HepG2 (cell line): Measurements from ENCODE around the gene VAMP2. TPM values are rescaled to one million over a fixed set of nuclear protein-coding genes. Genes with fewer than 3 reads are reported as not detected.

Experiments used
- ATAC-seq: fragments of 200-7000 bp; cut with Tn5 transposase; 3 replicates; pipeline ENCODE4 v1.9.1; 2020; ENCODE audit warnings: mild to moderate bottlenecking, moderate library complexity
- BruUV-seq: library from RNA; stranded (reverse); fragments of 400-500 nt; replicated peaks from 2 replicates; lab custom pipeline; 2021; lab: Mats Ljungman, UMichigan
- CTCF ChIA-PET: fragments of 300-600 bp; formaldehyde crosslinking; extraction: SDS; loops from one replicate; lab custom pipeline; 2021; ENCODE audit warnings: low total read pairs, inconsistent platforms, low intra/inter-chr PET ratio; lab: Yijun Ruan, JAX
- POLR2A ChIA-PET: fragments of 350-600 bp; sonication (Branson Sonifier 250); formaldehyde crosslinking; loops from one replicate; lab custom pipeline; 2020; ENCODE audit warnings: antibody characterized with exemption, inconsistent platforms; lab: Yijun Ruan, JAX
- DNase-seq: peaks from one replicate; pipeline ENCODE4 v3.0.0-alpha.2; 2015; ENCODE audit warnings: low spot score
- FAIRE-seq: peaks from 3 replicates; lab custom pipeline; 2011; peaks lifted over from hg19 to GRCh38; lab: Jason Lieb, UNC
- H2AFZ ChIP-seq: one replicate; pipeline ENCODE4 v1.6.1; 2011; ENCODE audit warnings: low read length, inconsistent platforms
- H3K27ac ChIP-seq: fragments of 300-600 bp; 3 replicates; pipeline ENCODE4 v1.8.0; 2011; ENCODE audit warnings: mixed run types, mild to moderate bottlenecking, mixed read lengths, low read length, inconsistent platforms; ENCODE audit not compliant: insufficient read depth; ENCODE audit errors: extremely low read length
- H3K27me3 ChIP-seq, 2 experiments: fragments of 200-600 bp in 1 of 2; 2 replicates in 1 of 2; 3 replicates in 1 of 2; pipeline versions ENCODE4 v1.6.0 to v1.8.0; 2011; ENCODE audit warnings: low read length in 2 of 2, mild to moderate bottlenecking in 2 of 2, moderate library complexity in 2 of 2, inconsistent platforms in 1 of 2; ENCODE audit not compliant: insufficient read depth in 2 of 2, control insufficient read depth in 1 of 2
- H3K36me3 ChIP-seq, 2 experiments: fragments of 200-600 bp in 1 of 2; replicated peaks in 1 of 2; 2 replicates in 1 of 2; 3 replicates in 1 of 2; pipeline versions ENCODE4 v1.5.1 to v1.8.0; 2011; ENCODE audit warnings: low read length in 2 of 2, inconsistent platforms in 1 of 2; ENCODE audit not compliant: insufficient read depth in 2 of 2, control insufficient read depth in 1 of 2
- H3K4me1 ChIP-seq: 2 replicates; pipeline ENCODE4 v1.5.1; 2012; ENCODE audit warnings: low read length, inconsistent platforms; ENCODE audit not compliant: insufficient read depth
- H3K4me2 ChIP-seq: 2 replicates; pipeline ENCODE4 v1.6.0; 2011; ENCODE audit warnings: low read depth, low read length, inconsistent platforms
- H3K4me3 ChIP-seq, 3 experiments: fragments of 200-600 bp in 1 of 3; sonication (generic), shearing (Covaris generic) in 1 of 3; replicated peaks in 1 of 3; 2 replicates each; pipeline ENCODE4 v1.5.1; 2011 to 2016; ENCODE audit warnings: low read length in 3 of 3, inconsistent platforms in 2 of 3, low read depth in 2 of 3, mild to moderate bottlenecking in 2 of 3, control low read depth in 1 of 3, mixed read lengths in 1 of 3; ENCODE audit not compliant: insufficient read depth in 1 of 3
- H3K79me2 ChIP-seq: one replicate; pipeline ENCODE4 v1.6.1; 2011; ENCODE audit warnings: low read length, inconsistent platforms; ENCODE audit not compliant: insufficient read depth
- H3K9ac ChIP-seq: 2 replicates; pipeline ENCODE4 v1.6.0; 2011; ENCODE audit warnings: mild to moderate bottlenecking, low read depth, low read length, inconsistent platforms; ENCODE audit not compliant: insufficient read depth
- H3K9me3 ChIP-seq: 2 replicates; pipeline ENCODE4 v1.5.1; 2012; ENCODE audit warnings: mild to moderate bottlenecking, low read length
- H4K20me1 ChIP-seq: 2 replicates; pipeline ENCODE4 v1.6.0; 2011; ENCODE audit warnings: inconsistent platforms, mild to moderate bottlenecking, low read length, moderate library complexity; ENCODE audit not compliant: insufficient read depth
- CCDC6 ChIP-seq: sonication (generic); formaldehyde crosslinking; IDR thresholded peaks from 2 replicates; pipeline ENCODE4 v1.8.1; 2022; ENCODE audit warnings: mild to moderate bottlenecking, missing genetic modification reagents, moderate library complexity
- ETV5 ChIP-seq: IDR thresholded peaks from 2 replicates; pipeline ENCODE4 v1.6.1; 2018; ENCODE audit warnings: missing biosample characterization, missing genetic modification reagents, inconsistent platforms, borderline replicate concordance
- JUND ChIP-seq: sonication (generic); formaldehyde crosslinking; IDR thresholded peaks from 2 replicates; pipeline ENCODE4 v1.8.0; 2022; ENCODE audit warnings: mild to moderate bottlenecking, missing genetic modification reagents
- KLF9 ChIP-seq: IDR thresholded peaks from 2 replicates; pipeline ENCODE4 v1.6.1; 2016; ENCODE audit warnings: low read depth
- MBNL3 ChIP-seq: fragments of 250-450 bp; sonication (Bioruptor Pico); conservative IDR thresholded peaks from 2 replicates; pipeline ENCODE4 v1.8.0; 2022; ENCODE audit warnings: mild to moderate bottlenecking, inconsistent platforms
- MLLT10 ChIP-seq: sonication (generic); formaldehyde crosslinking; IDR thresholded peaks from 2 replicates; pipeline ENCODE4 v1.4.0; 2020; ENCODE audit warnings: missing genetic modification reagents
- NAIF1 ChIP-seq: sonication (generic); formaldehyde crosslinking; IDR thresholded peaks from 2 replicates; pipeline ENCODE4 v1.5.0; 2020; ENCODE audit warnings: mild to moderate bottlenecking, missing genetic modification reagents, borderline replicate concordance
- NCOA5 ChIP-seq: sonication (generic); formaldehyde crosslinking; IDR thresholded peaks from 2 replicates; pipeline ENCODE4 v1.4.0; 2020; ENCODE audit warnings: missing genetic modification reagents
- PAXIP1 ChIP-seq: sonication (generic); formaldehyde crosslinking; conservative IDR thresholded peaks from 2 replicates; pipeline ENCODE4 v1.4.0; 2020; ENCODE audit warnings: mild to moderate bottlenecking, missing genetic modification reagents, moderate library complexity
- SP2 ChIP-seq: sonication (generic); formaldehyde crosslinking; IDR thresholded peaks from 2 replicates; pipeline ENCODE4 v1.5.1; 2020; ENCODE audit warnings: mild to moderate bottlenecking, missing genetic modification reagents
- SRF ChIP-seq: IDR thresholded peaks from 2 replicates; pipeline ENCODE4 v1.6.1; 2011; ENCODE audit warnings: mild to moderate bottlenecking, low read depth, low read length, moderate library complexity
- ZFP36 ChIP-seq: fragments of 150-350 bp; IDR thresholded peaks from 2 replicates; pipeline ENCODE4 v1.6.1; 2018; ENCODE audit warnings: borderline replicate concordance, low read length, low read depth; ENCODE audit not compliant: partially characterized antibody
- ZFX ChIP-seq: sonication (generic); formaldehyde crosslinking; IDR thresholded peaks from 2 replicates; pipeline ENCODE4 v1.4.0; 2020; ENCODE audit warnings: mild to moderate bottlenecking, low read depth, missing genetic modification reagents, moderate library complexity
- ZNF343 ChIP-seq: sonication (generic); formaldehyde crosslinking; IDR thresholded peaks from 2 replicates; pipeline ENCODE4 v1.4.0; 2020; ENCODE audit warnings: mild to moderate bottlenecking, missing genetic modification reagents
- WGBS: methylation state at CpG from one replicate; pipeline ENCODE4 v1.1.6; 2017; ENCODE audit warnings: low lambda C conversion rate; 5-methylcytosine and 5-hydroxymethylcytosine counted together
- in situ Hi-C: cut with HindIII; loops from 2 replicates; pipeline ENCODE4 v1.10.0; 2017; ENCODE audit warnings: low pct_unique_long_range_greater_than_20kb; ENCODE audit not compliant: extremely low pct_ligation_motif_present
- intact Hi-C: fragments of 100-400 bp; cut with micrococcal nuclease; formaldehyde crosslinking; loops from one replicate; pipeline ENCODE4 v1.10.0; 2022; ENCODE audit not compliant: unreplicated experiment
- polyA plus RNA-seq, 8 experiments: library from polyadenylated mRNA; depleted of rRNA in 3 of 8; stranded (reverse) in 7 of 8; unstranded in 1 of 8; fragments of >200 nt; fragmentation: Illumina TruSeq in 4 of 8; extraction: Trizol in 4 of 8; gene quantifications; 2 replicates each; pipeline versions ENCODE4 v1.2.1 to v1.2.3, GENCODE V29; 2011 to 2016; ENCODE audit warnings: low read depth in 4 of 8, missing spikeins in 1 of 8, mixed read lengths in 1 of 8; ENCODE audit not compliant: insufficient read depth in 1 of 8
- total RNA-seq, 5 experiments: library from RNA; depleted of rRNA; stranded (reverse); fragments of >200 nt; fragmentation: Illumina TruSeq; extraction: Trizol; gene quantifications; 2 replicates each; pipeline ENCODE4 v1.2.3, GENCODE V29; 2016; ENCODE audit warnings: low read depth in 1 of 5

The VAMP2 gene
- total and polyA plus RNA-seq, 2 of the 13 experiments (the other 11 are each of a cell fraction or from before 2014, with no cell fraction given), result 3.9 to 17.2 TPM

GRCh38 chr17:8150194-8151119, 12.3 kb downstream of the VAMP2 start:
- no peak overlapping the region for H3K9ac ChIP-seq

More at GRCh38 chr17:8150194-8151119, 12.3 kb downstream of the VAMP2 start:
- H3K27me3 ChIP-seq, result no peaks in the 10 kb centered on the region
- BruUV-seq, result no TSS peak
- peaks cover 43% of the 10 kb centered on the region for H3K4me1 ChIP-seq
- ATAC-seq, result no peak
- no peak for TF ChIP-seq PAXIP1 (CRISPR knock-in tag)
- TF ChIP-seq MBNL3 (CRISPR knock-in tag), result no peak
- no peak for TF ChIP-seq ZFP36
- no peak for TF ChIP-seq NAIF1 (CRISPR knock-in tag)
- no peak for TF ChIP-seq MLLT10 (CRISPR knock-in tag)
- TF ChIP-seq SRF, result no peak
- no peak for TF ChIP-seq ETV5
- no peak for TF ChIP-seq JUND
- no peak for TF ChIP-seq CCDC6 (CRISPR knock-in tag)
- no peak for TF ChIP-seq KLF9
- TF ChIP-seq ZNF343 (CRISPR knock-in tag), result no peak
- no peak for TF ChIP-seq ZFX
- no peak for TF ChIP-seq SP2 (CRISPR knock-in tag)
- no peak for TF ChIP-seq NCOA5 (CRISPR knock-in tag)
- peaks cover 16 to 33% of the 10 kb centered on the region in 2 experiments; a peak in 4 of 5 replicates for H3K36me3 ChIP-seq
- FAIRE-seq, result no peak
- intact Hi-C loops (no loop called here), in situ Hi-C loops (no loop called here)
- POLR2A ChIA-PET, result no interaction called here
- H4K20me1 ChIP-seq, result no peaks in the 10 kb centered on the region
- DNase-seq, result no peak
- 92% methylated on average over 13 of the region's 18 CpGs for WGBS
- H3K9me3 ChIP-seq, result no peaks in the 10 kb centered on the region
- no peak overlapping the region for H3K4me2 ChIP-seq
- CTCF ChIA-PET, result no interaction called here
- no peak overlapping the region for H3K27ac ChIP-seq
- H3K79me2 ChIP-seq, result peaks cover 4% of the 10 kb centered on the region
- no peak overlapping the region for H2AFZ ChIP-seq
- no peak overlapping the region for H3K4me3 ChIP-seq
